Inflammatory macrophage (primary cell): ENCODE results near the gene COL28A1.
"Not testable (repeated sequence)": the region's sequence is repeated elsewhere in the genome, so short reads cannot be mapped to it uniquely, and the experiment has no call there.

Experiments used
- DNase-seq, 2 donors: peaks; one replicate each; pipeline ENCODE4 v3.0.0-alpha.2; 2020 to 2022

Gene COL28A1

GRCh38 chr7:7416031-7416858, 119.4 kb downstream of the COL28A1 start:
- peak; percentile 5 to 28 for DNase-seq

- DNase-seq = no peak
These were observed 120.7 kb downstream of the COL28A1 start for GRCh38 chr7:7414791-7415603.

GRCh38 chr7:7408001-7408770, 127.5 kb downstream of the COL28A1 start:
- no peak for DNase-seq

GRCh38 chr7:7405461-7405860, 130.2 kb downstream of the COL28A1 start:
- no peak for DNase-seq

- DNase-seq = no peak
These were observed 136.0 kb downstream of the COL28A1 start for GRCh38 chr7:7399707-7400106.

- no peak for DNase-seq
These were observed 139.9 kb downstream of the COL28A1 start for GRCh38 chr7:7395785-7396184.

- DNase-seq = not testable (repeated sequence)
These were observed 147.5 kb downstream of the COL28A1 start for GRCh38 chr7:7388164-7388563.

GRCh38 chr7:7385421-7385820, 150.3 kb downstream of the COL28A1 start:
- DNase-seq = peak; percentile 47 to 67

GRCh38 chr7:7384228-7384627, 151.4 kb downstream of the COL28A1 start:
- no peak for DNase-seq

- no peak for DNase-seq
These were observed 160.1 kb downstream of the COL28A1 start for GRCh38 chr7:7375538-7375937.

GRCh38 chr7:7370076-7370475, 165.6 kb downstream of the COL28A1 start:
- no peak for DNase-seq

GRCh38 chr7:7369134-7369533, 166.5 kb downstream of the COL28A1 start:
- no peak for DNase-seq

GRCh38 chr7:7354674-7355073, 181.0 kb downstream of the COL28A1 start:
- no peak for DNase-seq

GRCh38 chr7:7352845-7353244, 182.8 kb downstream of the COL28A1 start:
- no peak for DNase-seq

GRCh38 chr7:7351832-7352231, 183.8 kb downstream of the COL28A1 start:
- no peak for DNase-seq

- no peak for DNase-seq
These were observed 184.5 kb downstream of the COL28A1 start for GRCh38 chr7:7351156-7351555.

- DNase-seq = no peak
These were observed 186.5 kb downstream of the COL28A1 start for GRCh38 chr7:7349156-7349555.

GRCh38 chr7:7347045-7347444, 188.6 kb downstream of the COL28A1 start:
- DNase-seq = no peak

- no peak for DNase-seq
These were observed 191.1 kb downstream of the COL28A1 start for GRCh38 chr7:7344583-7344982.

GRCh38 chr7:7335909-7336308, 199.8 kb downstream of the COL28A1 start:
- no peak for DNase-seq

GRCh38 chr7:7335215-7335614, 200.5 kb downstream of the COL28A1 start:
- DNase-seq = peak; percentile 43 to 52

GRCh38 chr7:7333610-7334009, 202.1 kb downstream of the COL28A1 start:
- no peak for DNase-seq

- DNase-seq = no peak
These were observed 204.2 kb downstream of the COL28A1 start for GRCh38 chr7:7331523-7331922.
